HG02938 (cell line): ENCODE data around the gene CPEB4.
A peak's percentile ranks its signal among the peaks of the same experiment; 100 is the strongest.

Experiments
- ATAC-seq: cut with Tn5 transposase; IDR thresholded peaks from one replicate; pipeline ENCODE4 v1.9.1; 2021; ENCODE audit warnings: mild to moderate bottlenecking, moderate library complexity; ENCODE audit not compliant: unreplicated experiment

The CPEB4 gene

GRCh38 chr5:173971681-173972345 lies 83.7 kb downstream of the CPEB4 start:
- no peak for ATAC-seq

- no peak for ATAC-seq
Measured at GRCh38 chr5:173972607-173972924, 84.4 kb downstream of the CPEB4 start.

- ATAC-seq, result peak; percentile 74
Measured at GRCh38 chr5:173972925-173973615, 84.9 kb downstream of the CPEB4 start.

- peak; percentile 21 for ATAC-seq
Measured at GRCh38 chr5:173973616-173973969, 85.4 kb downstream of the CPEB4 start.

GRCh38 chr5:173974688-173975239 lies 86.6 kb downstream of the CPEB4 start:
- no peak for ATAC-seq

GRCh38 chr5:173981185-173981761 lies 93.1 kb downstream of the CPEB4 start:
- no peak for ATAC-seq

- ATAC-seq, result no peak
Measured at GRCh38 chr5:173984218-173984617, 96.1 kb downstream of the CPEB4 start.

- no peak for ATAC-seq
Measured at GRCh38 chr5:173988554-173989431, 100.6 kb downstream of the CPEB4 start, which contains the start of gene C5orf47. TSS of gene C5orf47 (plus strand) at chr5:173989170. CDS start at chr5:173989264, 94 bp downstream.

GRCh38 chr5:173989432-173990082 lies 101.4 kb downstream of the CPEB4 start:
- no peak for ATAC-seq

- ATAC-seq, result no peak
Measured at GRCh38 chr5:173997331-173997730, 109.2 kb downstream of the CPEB4 start.

GRCh38 chr5:173998531-173998930 lies 110.4 kb downstream of the CPEB4 start:
- no peak for ATAC-seq

- ATAC-seq, result no peak
Measured at GRCh38 chr5:174000076-174000475, 111.9 kb downstream of the CPEB4 start.

GRCh38 chr5:174003795-174004194 lies 115.6 kb downstream of the CPEB4 start:
- no peak for ATAC-seq

GRCh38 chr5:174008922-174009321 lies 120.8 kb downstream of the CPEB4 start:
- no peak for ATAC-seq

GRCh38 chr5:174010365-174010764 lies 122.2 kb downstream of the CPEB4 start:
- no peak for ATAC-seq

- no peak for ATAC-seq
Measured at GRCh38 chr5:174011441-174011840, 123.3 kb downstream of the CPEB4 start.
